Tibial nerve (tissue), 4 donors: ENCODE data around the gene SP1.

ENCODE experiments used
- CTCF ChIP-seq, 5 experiments: fragments of 200-600 bp in 3 of 5; fragments of 450-650 bp in 2 of 5; sonication (generic) in 3 of 5; IDR thresholded peaks; one replicate each; pipeline ENCODE4 v1.5.1; 2016 to 2019; ENCODE audit warnings: antibody characterized with exemption in 5 of 5, mild to moderate bottlenecking in 3 of 5, moderate library complexity in 2 of 5
- EP300 ChIP-seq, 2 donors: sonication (generic); formaldehyde crosslinking; IDR thresholded peaks; one replicate each; pipeline ENCODE4 v1.6.1; 2017; ENCODE audit warnings: antibody characterized with exemption in 2 of 2, mild to moderate bottlenecking in 1 of 2
- POLR2A ChIP-seq, 2 donors: fragments of 450-650 bp; IDR thresholded peaks; one replicate each; pipeline ENCODE4 v1.6.1; 2017; ENCODE audit warnings: antibody characterized with exemption in 2 of 2, mild to moderate bottlenecking in 2 of 2, moderate library complexity in 2 of 2

GRCh38 chr12:53338017-53338416, 42.0 kb upstream of the SP1 start:
- no peak for TF ChIP-seq CTCF (IDR thresholded peaks at IDR 0.05)
- TF ChIP-seq EP300 (IDR thresholded peaks at IDR 0.05) = no peak
- no peak for TF ChIP-seq POLR2A (IDR thresholded peaks at IDR 0.05)
